Ishikawa (cell line): ENCODE data around the gene LPP.

ENCODE experiments used
- CEBPB ChIP-seq: IDR thresholded peaks from 2 replicates; pipeline ENCODE4 v1.6.1; 2012
- CREB1 ChIP-seq: IDR thresholded peaks from 2 replicates; pipeline ENCODE4 v1.6.1; 2012; ENCODE audit warnings: low read depth
- EGR1 ChIP-seq: IDR thresholded peaks from 2 replicates; pipeline ENCODE4 v1.6.1; 2012
- EP300 ChIP-seq: IDR thresholded peaks from 2 replicates; pipeline ENCODE4 v1.6.1; 2012; ENCODE audit warnings: borderline replicate concordance
- FOXM1 ChIP-seq: IDR thresholded peaks from 2 replicates; pipeline ENCODE4 v1.6.1; 2012; ENCODE audit warnings: low read depth, borderline replicate concordance
- MAX ChIP-seq: IDR thresholded peaks from 2 replicates; pipeline ENCODE4 v1.6.1; 2012
- NFIC ChIP-seq: IDR thresholded peaks from 2 replicates; pipeline ENCODE4 v1.6.1; 2012
- RAD21 ChIP-seq: IDR thresholded peaks from 2 replicates; pipeline ENCODE4 v1.6.1; 2012; ENCODE audit warnings: low read depth
- REST ChIP-seq: IDR thresholded peaks from 2 replicates; pipeline ENCODE4 v1.6.1; 2012; ENCODE audit warnings: low read depth, mild to moderate bottlenecking
- TAF1 ChIP-seq: IDR thresholded peaks from 2 replicates; pipeline ENCODE4 v1.6.1; 2012; ENCODE audit warnings: low read depth, mild to moderate bottlenecking
- TCF12 ChIP-seq: IDR thresholded peaks from 2 replicates; pipeline ENCODE4 v1.6.1; 2012; ENCODE audit warnings: low read depth
- TEAD4 ChIP-seq: IDR thresholded peaks from 2 replicates; pipeline ENCODE4 v1.6.1; 2012
- USF1 ChIP-seq: IDR thresholded peaks from 2 replicates; pipeline ENCODE4 v1.6.1; 2012
- YY1 ChIP-seq: IDR thresholded peaks from 2 replicates; pipeline ENCODE4 v1.6.1; 2012; ENCODE audit warnings: low read depth
- ZBTB7A ChIP-seq: IDR thresholded peaks from 2 replicates; pipeline ENCODE4 v1.6.1; 2012; ENCODE audit warnings: low read depth

LPP gene

GRCh38 chr3:188128905-188129304 is 25.1 kb upstream of the LPP start:
- TF ChIP-seq NFIC (no peak), CREB1 (no peak), USF1 (no peak), YY1 (no peak), RAD21 (no peak), REST (no peak), FOXM1 (no peak), TEAD4 (no peak), EGR1 (no peak), TAF1 (no peak), EP300 (no peak), MAX (no peak), TCF12 (no peak), ZBTB7A (no peak), CEBPB (no peak)

GRCh38 chr3:188133219-188133618 is 20.7 kb upstream of the LPP start:
- TF ChIP-seq REST, result no peak

GRCh38 chr3:188133646-188134045 is 20.3 kb upstream of the LPP start:
- TF ChIP-seq ZBTB7A, result no peak
- TF ChIP-seq RAD21, result no peak
- no peak for TF ChIP-seq EP300
- no peak for TF ChIP-seq YY1
- TF ChIP-seq FOXM1, result no peak
- no peak for TF ChIP-seq TEAD4
- no peak for TF ChIP-seq NFIC
- TF ChIP-seq TCF12, result no peak
- TF ChIP-seq USF1, result no peak
- no peak for TF ChIP-seq CEBPB
- no peak for TF ChIP-seq TAF1

GRCh38 chr3:188134079-188134478 is 19.9 kb upstream of the LPP start:
- TF ChIP-seq CEBPB, result no peak
- TF ChIP-seq TCF12, result no peak
- TF ChIP-seq TEAD4, result no peak
- TF ChIP-seq MAX, result no peak
- no peak for TF ChIP-seq EGR1
- TF ChIP-seq FOXM1, result no peak
- TF ChIP-seq CREB1, result no peak
- no peak for TF ChIP-seq NFIC
- TF ChIP-seq EP300, result no peak
- TF ChIP-seq TAF1, result no peak
- TF ChIP-seq YY1, result no peak
- TF ChIP-seq REST, result no peak
- no peak for TF ChIP-seq ZBTB7A
- TF ChIP-seq RAD21, result no peak
- TF ChIP-seq USF1, result no peak
